GM12878 (cell line): ENCODE results near the gene FKBP14.

Experiments
- MYC ChIP-seq: IDR thresholded peaks from 2 replicates; pipeline ENCODE4 v1.6.1; 2011; ENCODE audit warnings: mild to moderate bottlenecking, low read length, moderate library complexity, inconsistent platforms; ENCODE audit not compliant: insufficient read depth, insufficient replicate concordance, insufficient read length, severe bottlenecking
- RAD21 ChIP-seq: IDR thresholded peaks from 2 replicates; pipeline ENCODE4 v1.6.1; 2011; ENCODE audit warnings: mild to moderate bottlenecking, low read depth, low read length, moderate library complexity; ENCODE audit not compliant: insufficient read depth
- SREBF2 ChIP-seq: IDR thresholded peaks from 2 replicates; pipeline ENCODE4 v1.6.1; 2012; ENCODE audit warnings: mild to moderate bottlenecking, low read length
- TAF1 ChIP-seq: IDR thresholded peaks from 2 replicates; pipeline ENCODE4 v1.6.1; 2011; ENCODE audit warnings: mild to moderate bottlenecking, low read depth, low read length, borderline replicate concordance

- TF ChIP-seq SREBF2 (no peak), RAD21 (no peak), TAF1 (0 out of 2 replicates have a peak, but pooled peaks have one; percentile 32), MYC (no peak)
These were observed 1.8 kb upstream of the FKBP14 start, which contains the start of gene PLEKHA8 for GRCh38 chr7:30028216-30028748.
